ENCODE measurements around the gene TULP1. TPM values are rescaled to one million over a fixed set of nuclear protein-coding genes. Genes with fewer than 3 reads are reported as not detected.

The TULP1 gene
- total and polyA plus RNA-seq, 2 of the 13 experiments (the other 11 are each of a cell fraction or from before 2014, with no cell fraction given): not detected

GRCh38 chr6:35473075-35473849 is 39.4 kb downstream of the TULP1 start (continued):
- TF ChIP-seq RNF219 (CRISPR knock-in tag; IDR thresholded peaks at IDR 0.05): no peak
- TF ChIP-seq ZBTB20 (CRISPR knock-in tag; IDR thresholded peaks at IDR 0.05; ENCODE audit: borderline replicate concordance, low read depth): no peak
- TF ChIP-seq ZFX (CRISPR knock-in tag; IDR thresholded peaks at IDR 0.05; ENCODE audit: low read depth): peak; percentile 48
- TF ChIP-seq NFYB (CRISPR knock-in tag; IDR thresholded peaks at IDR 0.05): no peak
- TF ChIP-seq ZNF589 (CRISPR knock-in tag; conservative IDR thresholded peaks at IDR 0.05): no peak
- TF ChIP-seq PREB (CRISPR knock-in tag; IDR thresholded peaks at IDR 0.05): no peak
- no peak for TF ChIP-seq ZNF343 (CRISPR knock-in tag; IDR thresholded peaks at IDR 0.05)
- TF ChIP-seq HOXD1 (CRISPR knock-in tag; IDR thresholded peaks at IDR 0.05): no peak
- 0 out of 2 replicates have a peak, but pooled peaks have one; percentile 9 for TF ChIP-seq THAP11 (CRISPR knock-in tag; IDR thresholded peaks at IDR 0.05)
- TF ChIP-seq ZNF782 (CRISPR knock-in tag; IDR thresholded peaks at IDR 0.05; ENCODE audit: borderline replicate concordance): no peak
- no peak for TF ChIP-seq BCL6 (CRISPR knock-in tag; IDR thresholded peaks at IDR 0.05)
- no peak for TF ChIP-seq ZNF788 (CRISPR knock-in tag; IDR thresholded peaks at IDR 0.05; ENCODE audit: borderline replicate concordance)
- TF ChIP-seq THAP9 (CRISPR knock-in tag; IDR thresholded peaks at IDR 0.05; ENCODE audit: borderline replicate concordance): no peak
- TF ChIP-seq FOXA3 (CRISPR knock-in tag; IDR thresholded peaks at IDR 0.05): no peak
- no peak for TF ChIP-seq NFRKB (IDR thresholded peaks at IDR 0.05)
- peak; percentile 95 for TF ChIP-seq SSRP1 (CRISPR knock-in tag; IDR thresholded peaks at IDR 0.05)
- TF ChIP-seq YEATS4 (CRISPR knock-in tag; IDR thresholded peaks at IDR 0.05; ENCODE audit: borderline replicate concordance): no peak
- TF ChIP-seq NR2C2 (CRISPR knock-in tag; IDR thresholded peaks at IDR 0.05; ENCODE audit: borderline replicate concordance): no peak
- TF ChIP-seq RFX5 (IDR thresholded peaks at IDR 0.05; ENCODE audit: low read depth, low read length): 0 out of 2 replicates have a peak, but pooled peaks have one; percentile 35
- no peak for TF ChIP-seq MTA3 (CRISPR knock-in tag; IDR thresholded peaks at IDR 0.05)
- 0 out of 2 replicates have a peak, but pooled peaks have one; percentile 41 for TF ChIP-seq CCDC6 (CRISPR knock-in tag; IDR thresholded peaks at IDR 0.05)
